K562 treated with DMSO at 1 percent for 12 hours (cell line): ENCODE data around the gene ATP2C1. TPM values are rescaled to one million over a fixed set of nuclear protein-coding genes. Genes with fewer than 3 reads are reported as not detected.

Source experiments
- total RNA-seq: library from RNA; unstranded; fragments of 300-600 nt; gene quantifications from 2 replicates; pipeline ENCODE4 v1.2.3, GENCODE V29; 2022; ENCODE audit not compliant: insufficient read depth

The ATP2C1 gene
- 18.9 and 29.9 TPM in 2 replicates for total RNA-seq

GRCh38 chr3:130893376-130894129, at the start of gene ATP2C1:
Gene ATP2C1 (plus strand): TSS chr3:130894084. CDS start chr3:130894770, 686 bp downstream.

GRCh38 chr3:131026321-131027151, 132.7 kb downstream of the ATP2C1 start, which contains the start of the genes ASTE1 and NEK11:
Gene ASTE1 (minus strand): TSS chr3:131026825. CDS start chr3:131025306, 1,519 bp downstream.
Gene NEK11 (plus strand): TSS chr3:131026877. CDS start chr3:131029709, 2,832 bp downstream.

Other genes with a start within 250 kb of the ATP2C1 start
- gene PIK3R4, start 147.3 kb upstream of the ATP2C1 start, total RNA-seq: 12.1 and 13.4 TPM in 2 replicates
- gene ASTE1, start 132.7 kb downstream of the ATP2C1 start, total RNA-seq: 1.6 and 3.4 TPM in 2 replicates
- 1.1 TPM in 1 of 2 replicates, not detected in the other for gene NEK11, start 132.8 kb downstream of the ATP2C1 start, total RNA-seq